ENCODE measurements around the gene RBM20. TPM values are rescaled to one million over a fixed set of nuclear protein-coding genes. Genes with fewer than 3 reads are reported as not detected.
"Not testable (repeated sequence)": the region's sequence is repeated elsewhere in the genome, so short reads cannot be mapped to it uniquely, and the experiment has no call there.

The RBM20 gene
- total RNA-seq, 1 donor from 2014 or later: 105 TPM

GRCh38 chr10:110691139-110691538 is 47.0 kb downstream of the RBM20 start:
- DNase-seq (ENCODE audit: low spot score): no peak
- intact Hi-C loops (cut with DNase I): no loop called here

- intact Hi-C loops (cut with DNase I): no loop called here
- no peak for DNase-seq (ENCODE audit: low spot score)
Observed at GRCh38 chr10:110694263-110694662, 50.1 kb downstream of the RBM20 start.

DNA sequence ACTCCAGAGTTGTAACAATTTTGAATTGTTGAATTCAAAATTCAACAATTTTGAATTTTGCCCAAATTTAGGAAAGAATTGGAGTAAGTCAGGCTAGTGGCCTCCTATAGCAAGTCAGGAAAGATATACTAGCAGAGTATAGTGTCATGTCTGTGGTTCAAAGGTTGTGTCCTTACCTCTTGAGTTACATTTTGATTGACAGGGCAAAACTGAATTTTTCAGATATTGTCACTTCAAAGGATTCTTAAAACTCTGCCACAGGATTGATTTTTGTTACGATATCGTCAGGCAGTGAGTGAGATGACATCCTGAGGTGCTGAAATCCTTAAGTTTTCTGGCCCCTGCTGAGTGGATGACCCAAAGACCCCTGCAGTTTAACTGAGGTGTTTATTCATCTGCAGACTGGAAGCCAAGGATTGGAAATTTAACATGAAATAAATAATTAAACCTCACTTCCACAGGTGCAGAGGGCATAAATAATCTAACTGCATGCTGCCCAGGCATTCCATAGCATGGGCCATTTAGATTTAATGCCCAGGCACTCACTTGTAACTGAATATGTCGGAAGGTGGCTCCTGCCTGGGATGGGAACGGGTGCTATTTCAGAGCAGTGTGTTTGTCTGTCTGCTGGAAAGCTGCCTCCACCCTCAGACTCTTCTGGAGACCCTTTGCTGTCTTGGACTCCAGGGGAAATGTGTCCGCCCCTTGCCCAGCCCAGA is 50.8 kb downstream of the RBM20 start:
- intact Hi-C loops (cut with DNase I): no loop called here

DNA sequence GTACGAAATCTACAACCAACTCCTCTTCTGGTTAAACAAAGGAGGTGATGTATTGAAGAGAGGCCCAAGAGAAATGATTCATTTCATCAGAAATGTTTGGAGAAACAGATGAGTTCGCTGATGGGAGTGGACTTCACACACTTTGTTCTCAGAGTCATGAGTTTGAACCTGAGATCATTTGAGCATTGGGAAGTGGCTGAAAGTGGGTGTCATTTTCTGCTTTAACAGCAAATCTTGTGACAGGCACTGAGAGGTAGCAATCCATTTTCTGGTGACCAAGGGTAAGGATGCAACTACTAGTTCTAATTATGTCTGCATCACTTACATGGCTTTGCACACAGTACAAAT is 51.4 kb downstream of the RBM20 start:
- intact Hi-C loops (cut with DNase I): no loop called here
- DNase-seq (ENCODE audit: low spot score): no peak

More for the DNA sequence above, 50.8 kb downstream of the RBM20 start:
- DNase-seq (ENCODE audit: low spot score): no peak

DNA sequence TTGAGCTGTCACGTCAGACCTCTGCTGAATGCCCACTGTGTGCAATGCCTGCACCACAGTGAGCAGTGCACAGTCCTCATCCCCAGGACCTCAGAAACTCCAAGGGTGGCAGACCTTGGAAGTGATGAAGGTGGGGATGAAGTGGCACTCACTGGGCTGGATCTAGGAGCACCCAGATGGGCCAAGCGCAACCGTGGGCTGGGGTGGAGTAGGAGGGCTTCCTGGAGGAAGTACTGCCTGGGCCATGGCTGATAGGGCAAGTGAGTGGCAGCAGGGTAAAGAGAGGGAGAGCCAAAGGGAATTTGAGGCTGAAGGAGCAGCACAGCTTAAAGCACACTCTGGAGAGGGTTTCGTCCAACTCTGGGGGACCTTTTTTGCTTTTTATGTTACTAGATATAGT is 52.3 kb downstream of the RBM20 start:
- DNase-seq (ENCODE audit: low spot score): no peak
- intact Hi-C loops (cut with DNase I): no loop called here

GRCh38 chr10:110698340-110698739 is 54.2 kb downstream of the RBM20 start:
- intact Hi-C loops (cut with DNase I): loop anchor here (2.0 kb wide), 1 partner anchor 66 kb away; no protein-coding TSS in a partner anchor

GRCh38 chr10:110698782-110699201 is 54.7 kb downstream of the RBM20 start:
- DNase-seq (ENCODE audit: low spot score): no peak
- intact Hi-C loops (cut with DNase I): loop anchor here (2.0 kb wide), 1 partner anchor 66 kb away; no protein-coding TSS in a partner anchor

More at GRCh38 chr10:110698340-110698739, 54.2 kb downstream of the RBM20 start:
- DNase-seq (ENCODE audit: low spot score): no peak

GRCh38 chr10:110699859-110700468 is 55.8 kb downstream of the RBM20 start:
- intact Hi-C loops (cut with DNase I): loop anchor here (2.0 kb wide), 1 partner anchor 65 kb away; no protein-coding TSS in a partner anchor
- DNase-seq (ENCODE audit: low spot score): no peak

GRCh38 chr10:110700947-110701616 is 56.9 kb downstream of the RBM20 start:
- intact Hi-C loops (cut with DNase I): no loop called here
- no peak for DNase-seq (ENCODE audit: low spot score)

- intact Hi-C loops (cut with DNase I): no loop called here
- no peak for DNase-seq (ENCODE audit: low spot score)
Observed at GRCh38 chr10:110701617-110701971, 57.5 kb downstream of the RBM20 start.

GRCh38 chr10:110704070-110704469 is 59.9 kb downstream of the RBM20 start:
- intact Hi-C loops (cut with DNase I): no loop called here
- no peak for DNase-seq (ENCODE audit: low spot score)

- intact Hi-C loops (cut with DNase I): no loop called here
- no peak for DNase-seq (ENCODE audit: low spot score)
Observed at GRCh38 chr10:110704906-110705476, 60.9 kb downstream of the RBM20 start.

GRCh38 chr10:110705596-110705995 is 61.5 kb downstream of the RBM20 start:
- DNase-seq (ENCODE audit: low spot score); intact Hi-C loops (cut with DNase I): not testable (repeated sequence)

- intact Hi-C loops (cut with DNase I): no loop called here
- DNase-seq (ENCODE audit: low spot score): no peak
Observed at GRCh38 chr10:110706690-110707098, 62.6 kb downstream of the RBM20 start.

- intact Hi-C loops (cut with DNase I): no loop called here
- DNase-seq (ENCODE audit: low spot score): no peak
Observed at GRCh38 chr10:110708776-110709443, 64.8 kb downstream of the RBM20 start.

GRCh38 chr10:110709444-110709828 is 65.3 kb downstream of the RBM20 start:
- intact Hi-C loops (cut with DNase I): no loop called here
- DNase-seq (ENCODE audit: low spot score): no peak

GRCh38 chr10:110709964-110710587 is 65.9 kb downstream of the RBM20 start:
- intact Hi-C loops (cut with DNase I): no loop called here
- DNase-seq (ENCODE audit: low spot score): no peak

GRCh38 chr10:110710621-110711020 is 66.5 kb downstream of the RBM20 start:
- no peak for DNase-seq (ENCODE audit: low spot score)
- intact Hi-C loops (cut with DNase I): no loop called here

- DNase-seq (ENCODE audit: low spot score): no peak
- intact Hi-C loops (cut with DNase I): no loop called here
Observed at GRCh38 chr10:110711382-110711781, 67.2 kb downstream of the RBM20 start.
